Purkinje cell (primary cell): Measurements from ENCODE around the gene ALDH3A1. TPM values are rescaled to one million over a fixed set of nuclear protein-coding genes. Genes with fewer than 3 reads are reported as not detected.

Source experiments
- polyA plus RNA-seq: library from polyadenylated mRNA; unstranded; fragments of >200 nt; fragmentation: Nextera tagmentation; gene quantifications from 2 replicates; pipeline ENCODE4 v1.2.1, GENCODE V29; 2014

Gene ALDH3A1
- not detected in 2 replicates for polyA plus RNA-seq

DNA sequence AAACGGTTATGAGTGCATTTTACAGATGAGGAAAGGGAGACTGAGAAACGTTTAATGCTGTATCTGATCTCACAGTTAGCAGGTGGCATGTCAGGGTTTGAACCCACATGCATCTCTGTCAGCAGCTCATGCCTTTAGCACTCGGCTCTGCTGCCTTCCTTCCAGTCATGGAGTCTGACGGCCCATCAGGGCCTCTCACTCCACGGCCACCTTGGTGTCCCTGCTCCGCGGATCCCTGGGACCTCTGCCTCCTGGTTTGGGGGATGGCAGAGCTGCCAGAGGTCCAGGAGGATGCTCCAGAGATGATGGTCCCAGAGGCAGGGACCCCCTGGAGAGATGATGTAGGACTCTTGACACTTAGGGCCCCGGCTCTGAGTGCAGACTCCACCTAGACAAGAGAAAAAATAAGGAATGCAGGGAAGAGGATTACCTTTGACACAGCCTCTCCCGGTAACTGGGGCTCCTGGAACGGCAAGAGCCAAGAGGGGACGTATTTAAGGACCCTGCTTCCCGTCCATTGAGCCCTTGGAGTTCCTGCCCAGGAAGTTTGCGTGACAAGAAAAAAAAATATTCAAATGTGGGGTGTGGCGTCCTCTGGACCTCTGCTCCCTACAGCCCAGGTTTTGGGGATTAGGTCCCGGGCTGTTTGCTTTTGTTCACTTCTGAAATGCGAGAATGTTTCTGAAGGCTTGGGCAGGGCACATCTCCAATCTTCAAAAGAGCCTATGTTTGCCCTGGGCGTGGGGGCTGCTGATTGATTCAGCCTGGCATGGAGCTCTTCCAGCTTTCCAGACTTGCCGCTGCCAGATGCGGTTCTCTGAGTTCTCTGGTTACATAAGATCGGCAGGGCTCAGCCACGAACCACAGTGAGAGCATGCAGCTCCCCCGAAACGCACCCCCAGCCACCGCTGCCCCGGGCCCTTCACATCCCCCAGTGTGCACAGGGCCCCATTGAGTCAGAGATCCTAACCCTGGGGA, at the start of gene ALDH3A1:
TSS of gene ALDH3A1 (minus strand) at position 470 of the 978 bp plus-strand sequence. CDS start 3,169 bp downstream, outside the sequence.

DNA sequence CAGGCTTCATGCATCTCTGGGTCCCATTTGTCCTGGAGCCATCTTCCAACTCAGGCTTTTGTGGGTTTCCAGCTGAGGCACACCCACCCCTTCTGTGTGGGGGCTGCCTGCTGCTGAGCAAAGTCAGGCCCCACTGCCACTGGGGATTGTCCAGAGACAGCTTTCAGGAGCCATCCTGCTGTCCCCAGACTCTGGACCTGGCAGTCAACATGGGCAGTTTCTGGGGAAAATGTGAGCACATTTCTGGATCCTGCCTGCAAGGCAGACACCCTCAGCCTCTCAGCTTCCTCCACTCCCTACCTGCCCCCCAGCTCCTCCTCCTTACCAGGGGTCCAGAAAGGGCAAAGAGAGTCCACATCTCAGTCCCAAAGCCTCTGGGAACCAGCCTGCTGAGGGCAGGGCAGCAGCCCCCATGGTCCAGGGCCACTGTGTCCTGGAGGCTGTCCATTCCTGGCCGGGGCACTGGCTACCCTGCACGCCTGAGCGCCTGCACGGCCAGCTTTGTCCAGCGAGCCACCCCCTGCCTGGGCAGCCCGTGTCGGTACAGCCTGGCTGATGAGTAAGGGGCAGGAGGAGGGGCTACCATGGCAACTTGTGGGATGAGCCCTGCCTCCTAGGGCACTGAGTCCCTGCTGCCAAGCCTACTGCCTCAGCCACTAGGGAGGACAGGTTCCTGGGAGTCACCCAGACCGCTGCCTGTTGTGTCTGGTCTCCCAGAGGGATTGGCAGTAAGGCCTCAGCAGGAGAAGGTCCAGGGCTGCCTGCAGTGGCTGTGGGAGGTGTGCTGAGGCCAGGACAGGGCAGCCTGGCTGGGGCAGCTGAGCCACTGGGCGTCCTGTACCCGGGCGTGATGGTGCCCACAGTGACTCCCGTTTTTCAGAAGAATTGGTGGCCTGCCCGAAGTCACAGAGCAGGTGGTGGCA, 31.7 kb downstream of the ALDH3A1 start, which contains the start of gene SLC47A2:
TSS of gene SLC47A2 (minus strand) at position 477 of the 923 bp plus-strand sequence. CDS start at position 448, 29 bp downstream.

Other genes starting within 250 kb of the ALDH3A1 start
- 10.7 and 13.7 TPM in 2 replicates for gene SLC47A1, start 214.4 kb downstream of the ALDH3A1 start, polyA plus RNA-seq
- gene ALDH3A2, start 99.5 kb downstream of the ALDH3A1 start, polyA plus RNA-seq, result 34.1 and 49.0 TPM in 2 replicates
- gene SLC47A2, start 31.7 kb downstream of the ALDH3A1 start, polyA plus RNA-seq, result not detected in 2 replicates
- 6.8 and 10.0 TPM in 2 replicates for gene ULK2, start 119.6 kb upstream of the ALDH3A1 start, polyA plus RNA-seq
- 17.9 and 29.9 TPM in 2 replicates for gene AKAP10, start 229.5 kb upstream of the ALDH3A1 start, polyA plus RNA-seq